SU-DHL-6 (cell line): ENCODE data around the gene OR2S2.

ENCODE experiments used
- H2AFZ ChIP-seq: fragments of 200-600 bp; sonication (generic); 2 replicates; pipeline ENCODE4 v1.6.1; 2014; ENCODE audit warnings: low read depth, mild to moderate bottlenecking, moderate library complexity, mixed read lengths, antibody characterized with exemption, low read length; ENCODE audit not compliant: severe bottlenecking
- H3F3A ChIP-seq: fragments of 200-600 bp; shearing (Covaris generic); 2 replicates; pipeline ENCODE4 v1.6.0; 2016; ENCODE audit warnings: antibody characterized with exemption, mild to moderate bottlenecking; ENCODE audit not compliant: insufficient read depth
- H3K27ac ChIP-seq: fragments of 200-600 bp; sonication (generic); 2 replicates; pipeline ENCODE4 v1.5.1; 2016; ENCODE audit warnings: low read depth, mild to moderate bottlenecking, low read length, moderate library complexity, mixed read lengths
- H3K27me3 ChIP-seq: fragments of 200-600 bp; sonication (generic), shearing (Covaris generic); 2 replicates; pipeline ENCODE4 v1.6.0; 2014; ENCODE audit warnings: mild to moderate bottlenecking, low read length
- H3K36me3 ChIP-seq: fragments of 200-600 bp; sonication (generic); 2 replicates; pipeline ENCODE4 v1.6.1; 2014; ENCODE audit warnings: mild to moderate bottlenecking, low read length, mixed read lengths
- H3K4me2 ChIP-seq: fragments of 300-600, 200-600 bp; shearing (Covaris generic), sonication (generic); 2 replicates; pipeline ENCODE4 v1.6.0; 2014; ENCODE audit warnings: low read length, low read depth, mild to moderate bottlenecking; ENCODE audit not compliant: poor library complexity, severe bottlenecking
- H3K4me3 ChIP-seq: fragments of 200-600 bp; sonication (generic); 2 replicates; pipeline ENCODE4 v1.5.1; 2014; ENCODE audit warnings: antibody characterized with exemption, low read length, mild to moderate bottlenecking, mixed read lengths; ENCODE audit not compliant: insufficient read depth, poor library complexity, severe bottlenecking
- H3K79me2 ChIP-seq: fragments of 200-600 bp; sonication (generic); 2 replicates; pipeline ENCODE4 v1.6.1; 2014; ENCODE audit warnings: mild to moderate bottlenecking, low read length, moderate library complexity; ENCODE audit not compliant: insufficient read depth
- H3K9ac ChIP-seq: fragments of 200-600 bp; sonication (generic); 2 replicates; pipeline ENCODE4 v1.7.0; 2014; ENCODE audit warnings: mild to moderate bottlenecking, low read length
- H3K9me2 ChIP-seq: fragments of 200-600 bp; sonication (generic); replicated peaks from 2 replicates; pipeline ENCODE4 v1.6.1; 2014; ENCODE audit warnings: low read length; ENCODE audit not compliant: insufficient read depth
- H3K9me3 ChIP-seq: fragments of 200-600 bp; sonication (generic); 2 replicates; pipeline ENCODE4 v1.6.1; 2014; ENCODE audit warnings: low read length, mixed read lengths; ENCODE audit not compliant: insufficient read depth
- H4K20me1 ChIP-seq: fragments of 200-600 bp; sonication (generic); 2 replicates; pipeline ENCODE4 v1.6.1; 2014; ENCODE audit warnings: low read depth, mild to moderate bottlenecking, antibody characterized with exemption, low read length, moderate library complexity, mixed read lengths
- CTCF ChIP-seq: fragments of 200-600 bp; sonication (generic); IDR thresholded peaks from one replicate; pipeline ENCODE4 v1.5.1; 2017; ENCODE audit warnings: antibody characterized with exemption, mild to moderate bottlenecking, low read length, moderate library complexity; ENCODE audit not compliant: insufficient read depth, poor library complexity, severe bottlenecking
- EZH2phosphoT487 ChIP-seq: fragments of 200-600 bp; sonication (generic), shearing (Covaris generic); conservative IDR thresholded peaks from 2 replicates; pipeline ENCODE4 v1.6.1; 2018; ENCODE audit warnings: mild to moderate bottlenecking, antibody characterized with exemption, low read length, moderate library complexity, mixed read lengths

Gene OR2S2

DNA sequence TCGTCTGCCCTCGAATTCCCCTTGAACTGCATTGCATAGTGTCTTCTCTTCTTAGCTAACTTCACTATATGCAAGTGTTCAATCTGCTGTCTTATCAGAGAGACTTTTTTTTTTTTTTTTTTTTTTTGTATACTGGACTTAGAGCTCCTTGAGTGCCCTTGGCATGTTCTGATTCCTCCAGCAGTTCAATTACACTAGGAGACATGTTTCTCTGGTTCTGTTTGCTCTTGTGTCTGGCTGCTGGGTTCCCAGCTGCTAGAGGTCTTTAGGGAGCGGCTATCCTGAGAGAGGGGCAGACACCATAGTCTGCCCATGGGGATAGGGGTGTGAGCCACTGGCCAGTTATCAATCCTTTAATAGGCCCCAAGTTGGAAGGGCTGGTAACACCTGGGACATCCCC lies 13.1 kb downstream of the OR2S2 start:
- H3K36me3 ChIP-seq = no peaks in the 10 kb centered on the region
- H3K9me2 ChIP-seq = no peaks in the 10 kb centered on the region
- H3K4me2 ChIP-seq = no peak overlapping the region
- H3K27ac ChIP-seq = no peak overlapping the region
- no peak for TF ChIP-seq EZH2phosphoT487
- no peak for TF ChIP-seq CTCF
- H2AFZ ChIP-seq = no peak overlapping the region
- H3K9me3 ChIP-seq = no peaks in the 10 kb centered on the region
- H4K20me1 ChIP-seq = no peaks in the 10 kb centered on the region
- H3K4me3 ChIP-seq = no peak overlapping the region
- H3K9ac ChIP-seq = no peak overlapping the region
- H3F3A ChIP-seq = no peaks in the 10 kb centered on the region
- no peaks in the 10 kb centered on the region for H3K79me2 ChIP-seq
- H3K27me3 ChIP-seq = no peaks in the 10 kb centered on the region

DNA sequence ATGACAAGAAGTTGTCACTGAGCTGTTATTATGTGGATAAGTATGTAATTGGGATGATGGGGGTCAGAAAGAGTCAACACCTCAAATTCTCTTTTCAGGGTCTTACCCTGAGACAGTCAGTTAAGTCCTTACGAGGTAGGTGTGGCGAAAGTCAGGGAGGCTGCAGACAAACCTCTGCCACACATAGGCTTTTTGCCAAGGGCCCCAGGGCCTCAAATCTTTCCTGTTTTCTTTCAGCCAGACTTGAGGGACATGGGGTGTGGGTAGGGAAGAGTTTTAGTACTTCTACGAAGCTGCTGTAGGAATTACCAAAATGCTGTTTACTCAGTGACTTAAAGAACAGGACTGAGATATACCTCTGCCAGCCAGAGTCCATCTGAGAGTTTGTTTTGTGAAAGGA lies 13.8 kb downstream of the OR2S2 start:
- H3K27me3 ChIP-seq = no peaks in the 10 kb centered on the region
- no peaks in the 10 kb centered on the region for H3F3A ChIP-seq
- H4K20me1 ChIP-seq = no peaks in the 10 kb centered on the region
- no peak overlapping the region for H3K27ac ChIP-seq
- H3K9ac ChIP-seq = no peak overlapping the region
- TF ChIP-seq EZH2phosphoT487 (no peak), CTCF (no peak)
- H2AFZ ChIP-seq = no peak overlapping the region
- no peak overlapping the region for H3K4me2 ChIP-seq
- H3K4me3 ChIP-seq = no peak overlapping the region
- no peaks in the 10 kb centered on the region for H3K36me3 ChIP-seq
- no peaks in the 10 kb centered on the region for H3K79me2 ChIP-seq
- no peaks in the 10 kb centered on the region for H3K9me2 ChIP-seq
- H3K9me3 ChIP-seq = no peaks in the 10 kb centered on the region

DNA sequence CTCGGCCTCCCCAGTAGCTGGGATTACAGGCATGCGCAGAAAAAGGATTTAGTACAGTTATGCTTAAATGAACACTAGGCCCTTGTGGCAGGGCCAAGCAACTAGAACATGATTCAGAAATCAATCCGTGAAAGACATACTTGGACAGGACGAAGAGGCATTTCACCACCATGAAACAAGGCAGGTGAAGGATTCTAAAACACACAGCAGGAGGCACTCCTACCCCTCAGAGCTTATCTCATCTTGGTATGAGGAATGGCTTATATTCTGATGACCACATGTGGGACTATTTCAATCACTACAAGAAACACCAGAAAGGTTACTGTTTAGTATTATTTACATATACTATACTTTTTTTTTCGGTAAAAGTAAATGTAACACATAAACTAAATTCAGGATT lies 15.7 kb downstream of the OR2S2 start:
- Histone ChIP-seq H3K27me3 (no peaks in the 10 kb centered on the region), H4K20me1 (no peaks in the 10 kb centered on the region), H3K79me2 (no peaks in the 10 kb centered on the region), H3K4me2 (no peak overlapping the region), H3K9me2 (no peaks in the 10 kb centered on the region), H3K4me3 (no peak overlapping the region), H3K9ac (no peak overlapping the region), H3F3A (no peaks in the 10 kb centered on the region), H3K9me3 (no peaks in the 10 kb centered on the region), H3K27ac (no peak overlapping the region), H2AFZ (no peak overlapping the region), H3K36me3 (no peaks in the 10 kb centered on the region)
- TF ChIP-seq EZH2phosphoT487 (no peak), CTCF (no peak)
